ENCODE results near the gene PRPF6. TPM values are rescaled to one million over a fixed set of nuclear protein-coding genes. Genes with fewer than 3 reads are reported as not detected.
"Not testable (repeated sequence)": the region's sequence is repeated elsewhere in the genome, so short reads cannot be mapped to it uniquely, and the experiment has no call there.

The PRPF6 gene
- total RNA-seq, 1 experiment from 2014 or later = 74.2 TPM

DNA sequence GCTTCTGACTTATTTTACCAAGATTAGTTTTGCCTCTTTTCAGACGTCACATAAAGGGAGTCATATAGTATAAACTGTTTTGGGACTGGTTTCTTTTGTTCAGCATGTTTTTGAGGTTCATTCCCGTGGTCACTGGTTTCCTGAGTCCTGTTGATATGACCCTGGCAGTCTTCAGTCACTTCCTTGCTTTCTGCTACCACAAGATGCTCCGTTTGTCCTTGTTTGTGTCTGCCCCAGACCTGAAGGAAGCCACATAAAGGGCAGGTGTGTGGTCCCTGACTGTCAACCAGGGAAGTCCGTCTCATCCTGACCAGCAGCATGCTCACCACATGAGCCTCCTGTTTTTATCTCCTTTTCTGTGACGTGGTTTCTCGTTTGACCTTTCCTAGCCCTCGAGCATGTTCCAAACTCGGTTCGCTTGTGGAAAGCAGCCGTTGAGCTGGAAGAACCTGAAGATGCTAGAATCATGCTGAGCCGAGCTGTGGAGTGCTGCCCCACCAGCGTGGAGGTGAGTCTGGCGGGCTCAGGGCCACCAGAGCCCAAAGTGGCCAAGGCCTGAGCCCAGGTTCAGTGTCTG lies 29.0 kb downstream of the PRPF6 start:
- no peak for DNase-seq (ENCODE audit: low spot score)

DNA sequence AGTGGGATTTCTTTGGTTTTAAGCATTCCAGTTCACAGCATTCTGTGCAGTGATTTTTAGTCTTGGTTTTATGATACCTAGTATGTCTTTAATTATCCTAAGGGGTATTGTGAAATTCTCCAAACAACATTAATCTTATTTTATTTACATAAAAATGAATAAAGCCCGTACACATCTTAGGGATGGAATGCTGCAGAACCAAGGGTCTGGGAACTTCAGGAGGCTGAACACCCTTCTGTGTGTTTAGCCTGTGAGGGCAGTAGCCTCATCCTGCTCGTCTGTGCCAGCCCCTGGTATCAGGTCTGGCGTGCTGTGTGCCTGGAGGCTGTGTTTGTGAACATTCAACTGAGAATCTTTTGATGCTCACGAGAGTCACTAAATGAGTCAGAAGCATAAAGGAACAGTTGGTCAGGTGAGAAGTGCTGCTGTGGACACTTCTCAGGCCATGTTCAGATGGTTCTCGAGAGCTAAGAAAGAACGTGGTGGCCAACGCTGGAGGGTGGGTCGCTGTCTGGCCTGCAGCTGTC lies 29.8 kb downstream of the PRPF6 start:
- DNase-seq (ENCODE audit: low spot score) = no peak

DNA sequence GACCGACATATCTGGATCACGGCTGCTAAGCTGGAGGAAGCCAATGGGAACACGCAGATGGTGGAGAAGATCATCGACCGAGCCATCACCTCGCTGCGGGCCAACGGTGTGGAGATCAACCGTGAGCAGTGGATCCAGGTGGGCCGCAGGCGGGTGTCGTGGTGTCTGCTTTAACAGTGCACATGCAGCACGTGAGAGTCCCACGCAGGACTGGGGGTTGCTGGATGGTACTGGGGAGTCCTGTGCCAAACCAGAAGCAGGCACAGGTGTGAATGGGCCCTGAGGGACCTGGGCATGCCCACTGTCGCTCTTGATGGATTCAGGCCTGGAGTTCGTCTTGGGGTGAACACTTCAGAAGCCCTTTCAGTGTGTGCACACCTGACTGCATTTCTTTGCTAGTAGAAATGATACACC lies 30.4 kb downstream of the PRPF6 start:
- DNase-seq (ENCODE audit: low spot score) = no peak

DNA sequence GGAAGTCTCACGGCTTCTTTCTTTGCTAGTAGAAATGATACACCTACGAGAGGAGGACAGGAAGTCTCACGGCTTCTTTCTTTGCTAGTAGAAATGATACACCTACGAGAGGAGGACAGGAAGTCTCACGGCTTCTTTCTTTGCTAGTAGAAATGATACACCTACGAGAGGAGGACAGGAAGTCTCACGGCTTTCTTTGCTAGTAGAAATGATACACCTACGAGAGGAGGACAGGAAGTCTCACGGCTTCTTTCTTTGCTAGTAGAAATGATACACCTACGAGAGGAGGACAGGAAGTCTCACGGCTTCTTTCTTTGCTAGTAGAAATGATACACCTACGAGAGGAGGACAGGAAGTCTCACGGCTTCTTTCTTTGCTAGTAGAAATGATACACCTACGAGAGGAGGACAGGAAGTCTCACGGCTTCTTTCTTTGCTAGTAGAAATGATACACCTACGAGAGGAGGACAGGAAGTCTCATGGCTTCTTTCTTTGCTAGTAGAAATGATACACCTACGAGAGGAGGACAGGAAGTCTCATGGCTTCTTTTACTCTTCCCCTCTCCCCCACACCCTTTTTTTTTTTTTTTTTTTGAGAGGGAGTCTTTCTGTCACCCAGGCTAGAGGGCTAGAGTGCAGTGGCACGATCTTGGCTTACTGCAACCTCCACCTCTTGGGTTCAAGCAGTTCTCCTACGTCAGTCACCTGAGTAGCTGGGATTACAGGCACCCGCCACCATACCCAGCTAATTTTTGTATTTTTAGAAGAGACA lies 31.6 kb downstream of the PRPF6 start:
- DNase-seq (ENCODE audit: low spot score) = not testable (repeated sequence)

DNA sequence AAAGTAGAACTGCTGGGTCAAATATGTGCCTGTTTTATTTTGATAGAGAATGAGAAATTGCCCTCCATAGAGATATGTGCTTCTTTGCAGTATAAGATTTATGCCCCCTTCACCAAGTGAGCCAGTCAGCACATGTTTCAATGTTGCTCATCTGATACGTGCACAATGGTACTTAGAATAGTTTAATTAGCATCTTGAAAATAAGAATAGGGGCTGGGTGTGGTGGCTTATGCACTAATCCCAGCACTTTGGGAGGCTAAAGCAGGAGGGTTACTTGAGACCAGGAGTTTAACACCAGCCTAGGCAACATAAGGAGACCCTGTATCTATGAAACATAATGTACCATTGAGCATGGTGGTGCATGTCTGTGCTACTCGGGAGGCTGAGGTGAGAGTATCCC lies 34.7 kb downstream of the PRPF6 start:
- no peak for DNase-seq (ENCODE audit: low spot score)

DNA sequence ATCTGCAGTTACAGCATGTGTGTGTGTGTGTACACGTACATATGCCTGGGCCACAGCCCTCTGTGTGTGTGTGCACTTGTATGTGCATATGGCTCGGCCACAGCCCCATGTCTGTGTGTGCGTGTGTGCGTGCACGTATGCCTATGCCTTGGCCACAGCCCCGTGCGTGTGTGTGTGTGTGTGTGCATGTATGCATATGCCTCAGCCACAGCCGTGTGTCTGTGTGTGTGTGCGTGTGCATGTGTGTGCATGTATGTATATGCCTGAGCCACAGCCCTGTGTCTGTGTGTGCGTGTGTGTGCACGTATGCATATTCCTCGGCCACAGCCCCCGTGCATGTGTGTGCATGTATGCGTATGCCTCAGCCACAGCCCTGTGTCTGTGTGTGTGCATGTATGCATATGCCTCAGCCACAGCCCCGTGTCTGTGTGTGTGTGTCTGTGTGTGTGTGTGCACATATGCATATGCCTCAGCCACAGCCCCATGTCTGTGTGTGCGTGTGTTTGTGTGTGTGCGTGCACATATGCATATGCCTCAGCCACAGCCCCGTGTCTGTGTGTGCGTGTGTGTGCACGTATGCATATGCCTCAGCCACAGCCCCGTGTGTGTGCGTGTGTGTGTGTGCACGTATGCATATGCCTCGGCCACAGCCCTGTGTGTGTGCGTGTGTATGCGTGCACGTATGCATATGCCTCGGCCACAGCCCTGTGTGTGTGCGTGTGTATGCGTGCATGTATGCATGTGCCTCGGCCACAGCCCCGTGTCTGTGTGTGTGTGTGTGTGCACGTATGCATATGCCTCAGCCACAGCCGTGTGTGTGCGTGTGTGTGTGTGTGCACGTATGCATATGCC lies 40.4 kb downstream of the PRPF6 start:
- no peak for DNase-seq (ENCODE audit: low spot score)

DNA sequence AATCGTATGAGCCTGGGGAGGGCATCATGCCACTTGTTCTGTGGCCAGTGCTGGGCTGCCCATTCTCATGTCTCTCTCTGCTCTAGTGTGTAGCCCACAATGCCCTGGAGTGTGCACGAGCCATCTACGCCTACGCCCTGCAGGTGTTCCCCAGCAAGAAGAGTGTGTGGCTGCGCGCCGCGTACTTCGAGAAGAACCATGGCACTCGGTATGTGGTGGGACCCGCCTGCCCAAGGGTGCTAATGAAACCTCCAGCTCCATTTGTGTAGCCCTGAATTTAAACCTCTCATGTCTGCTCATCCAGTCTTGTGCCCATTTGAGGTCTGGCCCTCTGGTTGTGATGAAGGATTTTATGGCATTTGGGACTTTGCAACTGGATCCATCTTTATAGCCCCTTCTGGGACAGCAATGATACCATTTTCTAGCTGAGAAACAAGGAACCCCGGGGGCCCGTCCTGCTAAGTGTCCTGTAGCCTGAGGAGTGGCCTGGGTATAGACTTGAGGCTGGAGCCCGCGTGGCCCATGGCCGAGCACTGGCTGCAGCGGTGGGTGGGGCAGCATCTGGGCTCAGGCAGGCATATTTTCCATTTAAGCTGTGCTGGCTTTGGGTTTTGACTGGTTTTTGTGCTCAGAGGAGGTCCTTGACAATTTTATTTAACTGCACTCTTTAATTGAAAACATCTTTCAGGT lies 41.9 kb downstream of the PRPF6 start:
- DNase-seq (ENCODE audit: low spot score) = no peak

DNA sequence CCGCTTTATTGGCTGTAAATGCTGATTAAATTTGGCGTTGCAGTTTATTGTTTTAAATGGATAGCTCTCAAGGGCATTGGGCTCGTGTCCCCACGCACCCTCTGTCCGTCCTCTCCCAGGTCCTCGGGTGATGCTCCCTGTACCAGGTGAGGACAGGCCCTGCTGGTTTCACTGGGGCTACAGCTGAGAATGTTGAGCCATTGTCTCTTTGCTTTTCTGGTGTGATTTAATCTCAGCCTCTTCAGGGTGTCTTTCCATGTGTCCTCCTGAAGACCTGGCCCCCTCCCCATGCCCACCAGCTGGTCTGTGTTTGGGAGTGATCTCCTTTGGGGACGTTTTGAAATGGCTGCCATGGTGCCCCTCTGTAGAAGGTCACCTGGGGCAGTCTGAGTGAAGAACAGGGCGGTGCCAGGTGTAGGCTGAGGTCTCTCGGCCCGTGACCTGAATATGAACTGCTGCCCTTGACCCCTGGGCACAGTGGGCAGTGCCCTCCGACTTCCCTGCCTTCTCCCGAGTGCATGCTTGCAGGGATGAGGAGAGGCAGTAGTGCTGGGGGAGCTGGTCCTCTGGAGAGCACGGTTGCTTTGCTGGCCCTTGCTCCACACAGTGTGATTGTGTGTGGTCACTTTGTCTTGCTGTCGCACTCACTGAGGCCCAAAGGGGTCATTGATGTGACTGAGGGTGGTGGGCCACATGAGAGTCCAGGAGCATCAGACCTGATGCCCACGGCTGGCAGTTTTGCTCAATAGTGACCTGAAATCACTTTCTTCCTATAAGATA lies 42.6 kb downstream of the PRPF6 start:
- no peak for DNase-seq (ENCODE audit: low spot score)

DNA sequence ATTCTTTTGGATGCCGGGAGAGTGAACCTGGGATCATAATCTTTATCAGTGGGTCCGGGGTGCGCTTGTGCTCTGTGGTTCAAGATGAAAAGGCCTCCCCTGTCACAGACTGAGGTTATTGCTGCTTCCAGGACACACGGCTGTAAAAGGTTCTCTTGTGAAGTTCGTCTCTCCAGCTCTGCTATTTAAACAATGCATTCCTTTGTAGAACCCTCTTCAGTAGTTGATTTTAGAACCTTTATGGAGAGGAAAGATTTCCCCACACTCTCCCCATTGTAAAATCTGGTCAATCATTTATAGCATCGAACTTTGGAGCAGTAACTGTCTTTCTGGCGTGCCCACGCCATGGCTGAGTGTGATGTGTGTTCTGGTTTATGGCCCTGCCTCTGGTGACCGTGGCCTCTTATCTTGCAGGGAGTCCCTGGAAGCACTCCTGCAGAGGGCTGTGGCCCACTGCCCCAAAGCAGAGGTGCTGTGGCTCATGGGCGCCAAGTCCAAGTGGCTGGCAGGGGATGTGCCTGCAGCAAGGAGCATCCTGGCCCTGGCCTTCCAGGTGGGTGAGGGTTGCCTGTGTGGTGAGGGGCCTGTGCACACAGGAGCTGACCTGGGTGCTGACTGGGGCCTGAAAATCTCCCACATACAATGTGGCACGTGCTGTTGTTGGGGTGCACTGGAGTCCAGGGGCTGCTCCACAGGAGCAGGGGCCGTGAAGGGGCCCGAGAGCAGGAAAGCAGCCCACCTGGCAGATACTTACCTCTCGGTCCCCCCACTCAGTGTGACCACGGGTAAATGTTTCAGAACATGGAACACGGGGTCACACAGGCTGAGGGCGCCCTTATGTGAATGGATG lies 43.4 kb downstream of the PRPF6 start:
- no peak for DNase-seq (ENCODE audit: low spot score)

DNA sequence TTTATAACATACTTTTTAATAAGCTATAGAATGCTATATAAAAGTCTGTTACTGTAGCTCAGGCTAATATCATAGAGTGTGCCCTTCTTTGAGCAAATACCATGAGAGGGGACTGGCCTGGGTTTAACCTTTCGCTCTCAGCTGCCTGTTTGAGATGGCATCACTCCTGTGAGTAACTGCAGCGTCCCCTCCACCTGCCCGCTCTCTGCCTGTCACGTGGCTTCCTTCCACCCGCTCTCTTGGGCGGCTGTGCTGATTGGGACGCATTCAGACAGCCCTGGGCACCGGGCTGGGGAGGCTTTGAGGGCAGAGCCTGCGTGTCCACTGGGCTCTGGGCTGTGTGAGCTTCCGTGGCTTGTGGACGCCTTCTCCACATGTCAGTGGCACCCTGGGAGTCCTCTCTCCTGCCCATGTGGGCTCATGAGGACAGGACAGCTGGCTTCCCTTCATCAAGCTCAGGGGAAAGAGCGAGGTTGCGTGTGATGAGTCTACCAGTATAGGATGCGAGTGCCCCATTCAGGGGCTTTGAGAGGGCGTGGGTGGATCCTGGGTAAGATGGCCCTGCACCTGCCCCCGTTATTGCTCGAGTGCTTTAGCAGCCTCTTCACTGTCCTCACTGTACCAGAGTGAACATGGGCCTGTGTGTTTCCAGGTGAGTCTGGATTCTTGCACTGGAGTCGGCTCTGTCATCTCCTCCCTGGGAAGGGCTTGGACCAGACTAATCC lies 44.3 kb downstream of the PRPF6 start:
- no peak for DNase-seq (ENCODE audit: low spot score)

DNA sequence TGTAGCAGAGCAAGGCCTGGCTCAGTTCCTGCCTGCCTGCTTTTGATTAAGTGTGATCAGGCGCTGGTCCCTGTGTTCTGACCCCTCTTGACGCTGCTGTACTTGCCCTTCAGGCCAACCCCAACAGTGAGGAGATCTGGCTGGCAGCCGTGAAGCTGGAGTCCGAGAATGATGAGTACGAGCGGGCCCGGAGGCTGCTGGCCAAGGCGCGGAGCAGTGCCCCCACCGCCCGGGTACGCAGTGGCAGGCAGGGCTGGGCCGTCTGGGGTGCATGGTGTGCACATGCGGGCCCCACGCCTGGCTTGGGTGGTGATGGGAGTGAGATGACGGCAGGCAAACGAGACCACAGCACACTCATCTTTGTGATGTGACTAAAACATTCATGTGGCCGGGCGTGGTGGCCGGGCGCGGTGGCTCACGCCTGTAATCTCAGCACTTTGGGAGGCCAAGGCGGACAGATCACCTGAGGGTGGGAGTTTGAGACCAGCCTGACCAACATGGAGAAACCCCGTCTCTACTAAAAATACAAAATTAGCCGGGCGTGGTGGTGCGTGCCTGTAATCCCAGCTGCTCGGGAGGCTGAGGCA lies 45.0 kb downstream of the PRPF6 start:
- DNase-seq (ENCODE audit: low spot score) = no peak

DNA sequence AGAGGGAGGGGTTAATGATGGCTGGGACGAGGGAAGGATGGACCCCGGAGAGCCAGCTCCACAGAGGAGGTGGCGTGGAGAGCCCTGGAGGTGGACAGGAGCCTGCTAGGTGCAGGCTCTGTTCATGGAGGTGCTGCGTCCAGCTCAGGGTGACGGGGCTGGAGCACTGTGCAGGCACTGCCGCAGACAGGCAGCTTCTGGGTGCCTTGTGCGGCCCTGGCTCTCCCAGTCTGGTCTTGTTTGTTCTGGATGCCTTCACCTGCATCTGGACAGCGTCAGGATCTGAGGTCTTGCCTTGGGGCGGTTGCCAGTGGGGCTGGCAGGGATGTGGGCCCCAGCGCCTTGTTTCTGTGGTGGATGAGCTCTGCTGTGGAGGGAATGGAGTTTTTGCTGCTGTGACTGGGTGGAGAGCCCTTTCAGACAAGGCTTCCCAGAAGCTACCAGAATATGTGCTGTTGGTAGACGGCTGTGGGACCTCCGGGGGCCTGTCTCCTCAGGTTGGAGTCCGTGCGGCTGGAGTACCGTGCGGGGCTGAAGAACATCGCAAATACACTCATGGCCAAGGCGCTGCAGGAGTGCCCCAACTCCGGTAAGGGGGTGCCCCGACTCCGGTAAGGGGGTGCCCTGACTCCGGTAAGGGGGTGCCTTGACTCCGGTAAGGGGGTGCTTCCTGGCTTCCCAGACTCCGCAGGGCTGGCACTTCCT lies 47.2 kb downstream of the PRPF6 start:
- no peak for DNase-seq (ENCODE audit: low spot score)

DNA sequence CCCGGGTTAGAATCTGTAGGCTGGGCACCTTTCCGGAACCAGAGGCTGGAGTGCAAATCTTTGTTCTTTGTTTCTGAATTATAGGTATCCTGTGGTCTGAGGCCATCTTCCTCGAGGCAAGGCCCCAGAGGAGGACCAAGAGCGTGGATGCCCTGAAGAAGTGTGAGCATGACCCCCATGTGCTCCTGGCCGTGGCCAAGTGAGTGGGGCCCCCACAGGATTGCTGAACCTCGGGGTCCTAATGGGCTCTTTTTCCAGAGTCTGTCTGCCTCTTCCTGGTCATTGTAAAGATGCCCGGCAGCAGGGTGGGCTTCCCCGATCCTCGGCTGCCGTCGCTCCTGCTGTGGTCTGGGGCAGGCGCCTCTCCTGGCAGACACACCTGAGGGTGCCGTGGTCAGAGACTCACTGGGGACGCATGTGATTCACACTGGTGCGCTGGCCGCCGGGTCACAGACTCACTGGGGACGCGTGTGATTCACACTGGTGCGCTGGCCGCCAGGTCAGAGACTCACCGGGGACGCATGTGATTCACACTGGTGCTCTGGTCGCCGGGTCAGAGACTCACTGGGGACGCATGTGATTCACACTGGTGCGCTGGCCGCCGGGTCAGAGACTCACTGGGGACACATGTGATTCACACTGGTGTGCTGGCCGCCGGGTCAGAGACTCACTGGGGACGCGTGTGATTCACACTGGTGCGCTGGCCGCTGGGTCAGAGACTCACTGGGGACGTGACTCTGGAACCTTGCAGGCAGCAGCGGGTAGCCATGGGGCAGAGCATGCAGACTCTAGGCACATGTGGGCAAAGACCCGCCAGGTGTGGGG lies 48.6 kb downstream of the PRPF6 start:
- peak; percentile 22 for DNase-seq (ENCODE audit: low spot score)

DNA sequence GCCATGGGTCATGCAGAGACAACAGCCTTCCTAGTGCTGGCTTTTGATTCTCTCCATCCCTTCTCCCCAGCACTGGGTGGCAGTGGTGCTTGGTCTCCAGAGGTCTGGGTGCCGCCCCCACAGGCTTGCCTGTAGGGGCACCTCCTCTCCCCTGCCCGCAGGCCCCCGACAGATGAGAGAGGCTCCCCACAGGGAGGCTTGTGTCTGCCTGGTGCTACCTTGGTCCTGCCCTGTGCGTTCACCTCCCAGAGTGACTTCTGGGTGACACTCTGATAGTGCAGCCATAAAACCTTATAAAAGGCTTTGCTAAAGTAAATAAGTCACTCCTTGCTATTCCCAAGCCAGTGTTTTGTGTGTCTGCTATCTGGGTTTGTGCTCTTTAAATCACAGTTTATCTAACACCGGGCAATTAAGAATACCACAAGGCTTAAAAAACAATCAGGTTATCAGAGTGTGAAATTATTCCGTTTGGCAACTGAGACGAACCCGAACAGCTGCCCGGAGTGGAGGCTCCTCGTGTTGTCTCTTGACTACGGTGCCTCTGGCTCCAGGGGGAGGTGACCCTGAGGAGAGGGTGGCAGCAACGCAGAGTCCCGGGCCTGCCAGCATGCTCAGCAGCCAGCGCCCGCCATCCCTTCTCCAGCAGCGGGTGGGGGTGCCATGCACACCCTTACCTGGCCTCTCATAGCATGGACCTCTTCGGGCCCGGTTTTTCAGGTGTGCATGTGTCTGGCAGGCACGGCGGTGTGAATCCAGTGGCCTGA lies 49.6 kb downstream of the PRPF6 start:
- no peak for DNase-seq (ENCODE audit: low spot score)

DNA sequence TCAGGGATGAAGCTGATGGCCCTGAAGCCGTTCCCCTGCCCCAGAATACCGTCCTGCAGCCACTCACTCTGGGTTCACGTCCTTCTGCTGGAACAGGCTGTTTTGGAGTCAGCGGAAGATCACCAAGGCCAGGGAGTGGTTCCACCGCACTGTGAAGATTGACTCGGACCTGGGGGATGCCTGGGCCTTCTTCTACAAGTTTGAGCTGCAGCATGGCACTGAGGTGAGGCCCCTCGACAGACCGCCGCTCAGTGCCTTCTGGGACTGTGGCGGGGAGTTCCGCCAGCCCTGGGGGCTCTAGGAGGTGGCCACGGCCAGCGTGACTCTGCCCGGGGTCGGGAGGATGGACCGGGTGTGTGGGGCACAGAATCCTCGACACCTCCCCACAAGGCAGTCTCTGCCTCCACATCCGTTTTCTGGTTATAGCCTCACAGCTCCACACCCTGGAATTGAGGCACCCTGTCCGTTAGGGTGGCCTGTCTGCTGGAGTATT lies 50.9 kb downstream of the PRPF6 start:
- no peak for DNase-seq (ENCODE audit: low spot score)
